ENCODE results near the gene GDF10.

GDF10 gene

GRCh38 chr10:47303105-47303504 is 3.1 kb downstream of the GDF10 start:
- TF ChIP-seq, protein P1, sequence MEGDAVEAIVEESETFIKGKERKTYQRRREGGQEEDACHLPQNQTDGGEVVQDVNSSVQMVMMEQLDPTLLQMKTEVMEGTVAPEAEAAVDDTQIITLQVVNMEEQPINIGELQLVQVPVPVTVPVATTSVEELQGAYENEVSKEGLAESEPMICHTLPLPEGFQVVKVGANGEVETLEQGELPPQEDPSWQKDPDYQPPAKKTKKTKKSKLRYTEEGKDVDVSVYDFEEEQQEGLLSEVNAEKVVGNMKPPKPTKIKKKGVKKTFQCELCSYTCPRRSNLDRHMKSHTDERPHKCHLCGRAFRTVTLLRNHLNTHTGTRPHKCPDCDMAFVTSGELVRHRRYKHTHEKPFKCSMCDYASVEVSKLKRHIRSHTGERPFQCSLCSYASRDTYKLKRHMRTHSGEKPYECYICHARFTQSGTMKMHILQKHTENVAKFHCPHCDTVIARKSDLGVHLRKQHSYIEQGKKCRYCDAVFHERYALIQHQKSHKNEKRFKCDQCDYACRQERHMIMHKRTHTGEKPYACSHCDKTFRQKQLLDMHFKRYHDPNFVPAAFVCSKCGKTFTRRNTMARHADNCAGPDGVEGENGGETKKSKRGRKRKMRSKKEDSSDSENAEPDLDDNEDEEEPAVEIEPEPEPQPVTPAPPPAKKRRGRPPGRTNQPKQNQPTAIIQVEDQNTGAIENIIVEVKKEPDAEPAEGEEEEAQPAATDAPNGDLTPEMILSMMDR (IDR thresholded peaks at IDR 0.05; ENCODE audit: low read depth, low read length, missing control alignments): no peak
- no peak for DNase-seq (ENCODE audit: low read depth)
- H3K4me3 ChIP-seq (ENCODE audit: low read depth, low read length): no peak overlapping the region

DNA sequence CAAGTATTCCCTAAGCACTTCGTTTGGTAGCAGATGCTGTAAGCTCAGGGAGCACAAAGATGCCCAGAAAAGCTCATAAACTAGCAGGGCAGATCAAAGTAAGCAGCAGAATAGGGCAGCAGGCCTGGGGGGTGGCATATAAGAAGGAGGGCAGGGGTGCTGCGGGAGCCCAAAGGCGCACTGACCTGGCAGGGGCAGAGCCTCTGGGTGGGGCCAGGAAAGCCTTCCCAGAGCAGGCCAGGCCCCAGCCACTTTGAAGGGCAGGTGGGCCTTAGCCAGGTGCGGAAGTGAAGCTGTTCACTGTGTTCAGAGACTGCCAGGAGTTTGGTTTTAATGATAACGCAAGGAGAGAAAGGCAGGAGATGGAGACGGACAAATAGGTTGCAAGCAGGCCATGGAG is 3.9 kb downstream of the GDF10 start:
- no peak overlapping the region for H3K4me3 ChIP-seq (ENCODE audit: low read depth, low read length)
- no peak for DNase-seq (ENCODE audit: low read depth)
- TF ChIP-seq, protein P1 (IDR thresholded peaks at IDR 0.05; ENCODE audit: low read depth, low read length, missing control alignments): no peak

DNA sequence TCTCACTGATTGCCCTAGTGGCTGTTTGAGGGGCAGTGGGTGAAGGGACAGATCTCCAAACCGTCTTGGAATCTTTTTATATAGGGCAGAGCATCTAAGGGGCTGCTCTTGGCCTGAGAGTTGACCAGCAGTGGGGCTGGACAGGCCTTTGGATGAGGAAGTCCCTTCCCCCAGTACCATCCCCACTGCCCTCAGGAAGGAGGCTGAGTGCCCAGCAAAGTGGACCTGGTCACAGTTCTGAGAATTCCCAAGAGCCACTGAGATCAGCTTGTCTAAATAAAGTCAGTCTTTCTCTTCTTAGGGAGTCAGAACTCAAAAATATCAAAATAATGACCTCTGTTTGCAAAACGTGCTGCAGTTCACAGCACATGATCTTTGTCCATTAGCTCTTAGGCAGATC is 5.6 kb downstream of the GDF10 start:
- TF ChIP-seq, protein P1 (IDR thresholded peaks at IDR 0.05; ENCODE audit: low read depth, low read length, missing control alignments): no peak
- DNase-seq (ENCODE audit: low read depth): no peak
- no peak overlapping the region for H3K4me3 ChIP-seq (ENCODE audit: low read depth, low read length)

- H3K4me3 ChIP-seq (ENCODE audit: low read depth, low read length): no peak overlapping the region
- TF ChIP-seq, protein P1 (IDR thresholded peaks at IDR 0.05; ENCODE audit: low read depth, low read length, missing control alignments): no peak
- DNase-seq (ENCODE audit: low read depth): no peak
Measured at GRCh38 chr10:47306387-47307210, 6.6 kb downstream of the GDF10 start.

DNA sequence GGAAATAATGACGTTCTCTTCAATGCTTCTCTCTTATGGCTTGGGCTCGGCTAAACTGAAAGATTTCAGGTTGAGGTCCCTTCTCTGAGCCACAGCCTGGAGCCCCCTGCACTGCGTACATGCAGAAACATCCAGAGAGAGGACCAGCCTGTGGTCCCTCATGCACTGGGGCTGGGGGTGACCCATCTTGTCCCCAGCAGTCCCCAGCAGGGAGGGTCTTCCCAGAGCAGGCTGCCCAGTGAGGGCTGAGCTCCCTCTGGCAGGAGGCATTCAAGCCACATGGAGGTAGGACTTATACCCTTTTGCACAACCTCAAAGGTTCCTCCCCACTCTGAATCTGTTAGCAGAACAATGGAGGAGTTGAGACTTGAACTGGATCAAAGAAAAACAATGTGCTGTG is 7.4 kb downstream of the GDF10 start:
- no peak overlapping the region for H3K4me3 ChIP-seq (ENCODE audit: low read depth, low read length)
- TF ChIP-seq, protein P1 (IDR thresholded peaks at IDR 0.05; ENCODE audit: low read depth, low read length, missing control alignments): no peak
- no peak for DNase-seq (ENCODE audit: low read depth)

DNA sequence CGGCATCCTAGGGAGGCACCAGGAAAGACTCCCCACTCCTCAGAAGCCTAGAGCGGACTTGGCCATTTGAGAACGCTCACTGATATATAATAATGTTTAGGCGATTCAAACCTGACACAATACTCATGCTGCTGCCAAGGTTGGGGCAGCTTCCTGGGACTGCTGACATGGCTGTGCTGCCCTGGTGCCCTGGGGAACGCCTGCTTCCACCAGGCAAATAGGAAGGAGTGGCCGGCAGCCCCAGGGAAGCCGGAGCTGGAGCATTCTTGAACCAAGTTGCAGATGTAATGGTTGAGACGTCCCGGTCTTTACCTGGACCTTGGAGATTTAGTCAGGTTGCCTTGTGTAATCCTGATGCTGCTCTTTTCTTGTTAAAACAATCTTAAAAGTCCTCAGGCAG is 8.8 kb downstream of the GDF10 start:
- H3K4me3 ChIP-seq (ENCODE audit: low read depth, low read length): no peak overlapping the region
- no peak for DNase-seq (ENCODE audit: low read depth)
- TF ChIP-seq, protein P1 (IDR thresholded peaks at IDR 0.05; ENCODE audit: low read depth, low read length, missing control alignments): no peak
